ENCODE results near the gene ATP1B1.

- TF ChIP-seq CTCF (IDR thresholded peaks at IDR 0.05 in 8 of 11, conservative IDR thresholded peaks at IDR 0.05 in 3 of 11) (no peak), POLR2A (IDR thresholded peaks at IDR 0.05) (no peak)
Observed at GRCh38 chr1:169175461-169175860, 69.0 kb downstream of the ATP1B1 start.

Data from spleen (tissue), 7 donors.